ENCODE results near the gene WDR64. TPM values are rescaled to one million over a fixed set of nuclear protein-coding genes. Genes with fewer than 3 reads are reported as not detected.

Gene WDR64
- total RNA-seq, 2 experiments from 2014 or later = 0.13 TPM; not detected in 1

DNA sequence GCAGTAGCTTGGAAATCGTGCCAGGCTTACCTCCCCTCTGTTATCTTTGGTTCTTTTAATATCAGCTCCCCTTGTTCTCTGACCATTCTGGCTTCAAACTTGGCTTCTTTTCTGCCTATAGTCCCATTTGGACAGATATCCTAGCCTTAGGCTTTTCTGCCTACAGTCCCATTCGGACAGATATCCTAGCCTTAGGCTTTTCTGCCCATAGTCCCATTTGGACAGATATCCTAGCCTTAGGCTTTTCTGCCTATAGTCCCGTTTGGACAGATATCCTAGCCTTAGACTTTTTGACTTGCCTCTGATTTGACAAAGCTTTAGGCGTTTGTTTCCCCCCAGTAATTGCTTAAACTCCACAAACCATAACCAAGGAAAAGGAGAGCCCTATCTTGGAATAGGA, 37.5 kb upstream of the WDR64 start:
- CTCF ChIA-PET = interaction anchor here (5.8 kb wide), 1 partner anchor 12 kb away, joined by 49 read pairs; no protein-coding TSS in a partner anchor
- no peak overlapping the region for H3K27ac Mint-ChIP-seq

DNA sequence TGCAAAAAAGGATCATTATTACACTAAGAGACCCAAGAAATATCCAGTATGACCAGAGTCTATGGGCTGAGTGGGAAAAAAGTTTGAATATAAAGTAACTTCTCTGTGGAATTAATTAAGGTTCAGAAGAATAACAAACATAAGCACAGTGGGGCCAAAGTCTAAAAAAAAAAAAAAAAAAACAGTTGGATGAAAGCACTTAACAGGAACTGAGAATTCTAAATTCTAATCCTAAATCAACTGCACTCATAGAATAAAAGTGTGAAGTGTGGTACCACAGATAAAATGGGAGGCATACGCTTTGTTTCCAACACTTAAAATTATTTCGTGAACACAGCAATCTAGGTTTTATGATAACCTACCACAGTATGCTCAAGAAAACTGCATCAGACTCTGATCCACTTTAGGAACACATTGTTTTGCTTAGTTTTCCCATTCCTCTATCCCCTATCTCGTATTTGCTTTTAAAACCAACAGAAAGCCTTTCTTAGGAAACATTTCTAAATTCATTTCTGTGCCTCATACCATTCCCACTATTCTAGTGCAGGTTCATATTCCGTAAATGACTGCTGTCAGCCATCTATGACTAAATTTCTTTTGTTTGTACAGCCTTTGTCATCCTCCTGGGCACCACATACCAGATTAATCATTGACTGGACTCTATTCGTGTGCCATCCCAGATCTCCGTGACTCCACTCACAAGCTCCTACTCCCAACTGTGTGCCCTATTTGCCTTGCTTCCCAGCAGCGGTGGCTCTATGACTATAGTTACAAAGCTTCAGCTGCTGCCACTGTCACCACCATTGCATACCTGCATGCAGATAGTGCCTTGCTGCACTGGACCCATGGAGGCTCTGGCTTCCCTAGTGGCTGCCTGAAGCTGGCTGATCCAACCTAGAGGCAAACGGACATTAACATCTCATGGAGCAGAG, 36.8 kb upstream of the WDR64 start:
- H3K9me3 Mint-ChIP-seq = no peaks in the 10 kb centered on the region
- H3K36me3 Mint-ChIP-seq (ENCODE audit: low read depth) = no peaks in the 10 kb centered on the region
- H3K4me1 Mint-ChIP-seq = peaks cover 5% of the 10 kb centered on the region
- no peaks in the 10 kb centered on the region for H3K27me3 Mint-ChIP-seq
- DNase-seq = no peak
- POLR2A ChIA-PET = no interaction called here
- no peak overlapping the region for H3K27ac Mint-ChIP-seq
- CTCF ChIA-PET = no interaction called here
- no peak overlapping the region for H3K4me3 Mint-ChIP-seq

More for the DNA sequence above, 37.5 kb upstream of the WDR64 start:
- peaks cover 5% of the 10 kb centered on the region for H3K4me1 Mint-ChIP-seq
- H3K36me3 Mint-ChIP-seq (ENCODE audit: low read depth) = no peaks in the 10 kb centered on the region
- H3K9me3 Mint-ChIP-seq = no peaks in the 10 kb centered on the region
- H3K27me3 Mint-ChIP-seq = no peaks in the 10 kb centered on the region
- DNase-seq = no peak
- POLR2A ChIA-PET = interaction anchor here (0.6 kb wide), 1 partner anchor 18 kb away, joined by 3 read pairs; no protein-coding TSS in a partner anchor
- H3K4me3 Mint-ChIP-seq = no peak overlapping the region

DNA sequence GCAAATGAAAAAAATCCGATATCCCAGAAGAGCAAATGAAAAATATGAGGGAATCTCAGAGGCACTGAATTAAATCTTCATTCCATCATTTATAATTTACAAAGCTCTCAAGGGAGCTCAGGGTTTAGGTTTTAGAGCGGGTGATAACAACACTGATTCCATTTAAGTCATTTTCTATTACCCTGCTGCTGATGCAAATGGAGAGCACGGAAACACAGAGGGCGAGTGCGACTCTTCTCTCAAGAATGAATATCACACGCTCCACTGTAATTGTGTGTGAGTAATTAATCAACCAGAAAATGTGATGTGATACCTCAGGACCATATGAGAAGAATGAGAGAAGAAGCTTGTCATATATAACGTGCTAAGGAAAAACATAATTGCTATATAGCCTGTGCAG, 34.7 kb upstream of the WDR64 start:
- Mint-ChIP-seq H3K4me1 (peaks cover 5% of the 10 kb centered on the region), H3K27ac (no peak overlapping the region), H3K4me3 (no peak overlapping the region), H3K36me3 (ENCODE audit: low read depth) (no peaks in the 10 kb centered on the region), H3K9me3 (no peaks in the 10 kb centered on the region), H3K27me3 (no peaks in the 10 kb centered on the region)
- DNase-seq = no peak
- ChIA-PET CTCF (interaction anchor here (0.9 to 1.3 kb wide), 2 partner anchors 8 to 10 kb away, joined by 3 read pairs; no protein-coding TSS in a partner anchor), POLR2A (no interaction called here)

DNA sequence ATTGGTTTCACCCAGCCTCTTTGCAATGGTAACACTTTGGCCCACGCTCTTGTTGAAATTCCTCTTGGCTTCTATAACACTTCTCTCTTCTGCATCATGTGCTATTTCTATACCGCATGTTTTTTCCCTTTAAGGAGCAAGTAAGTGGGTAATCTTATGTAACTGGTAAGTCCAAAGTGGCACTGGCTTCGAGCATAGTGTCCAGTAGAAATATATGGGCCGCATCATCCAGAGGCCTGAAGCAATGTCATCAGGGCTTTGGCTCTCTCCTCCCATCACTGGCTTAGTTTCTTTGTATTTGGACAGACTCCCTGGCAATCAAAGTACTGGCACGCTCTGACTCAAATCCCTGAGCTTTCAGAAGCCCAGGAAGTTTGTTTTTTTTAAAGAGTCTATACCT, 29.4 kb upstream of the WDR64 start:
- CTCF ChIA-PET = interaction anchor here (1.3 to 1.9 kb wide), 2 partner anchors 10 to 11 kb away, joined by 3 to 9 read pairs; no protein-coding TSS in a partner anchor
- H3K27me3 Mint-ChIP-seq = no peaks in the 10 kb centered on the region
- no peaks in the 10 kb centered on the region for H3K9me3 Mint-ChIP-seq
- peaks cover 3% of the 10 kb centered on the region for H3K4me1 Mint-ChIP-seq
- POLR2A ChIA-PET = no interaction called here
- H3K36me3 Mint-ChIP-seq (ENCODE audit: low read depth) = no peaks in the 10 kb centered on the region
- no peak overlapping the region for H3K27ac Mint-ChIP-seq
- no peak for DNase-seq
- no peak overlapping the region for H3K4me3 Mint-ChIP-seq

DNA sequence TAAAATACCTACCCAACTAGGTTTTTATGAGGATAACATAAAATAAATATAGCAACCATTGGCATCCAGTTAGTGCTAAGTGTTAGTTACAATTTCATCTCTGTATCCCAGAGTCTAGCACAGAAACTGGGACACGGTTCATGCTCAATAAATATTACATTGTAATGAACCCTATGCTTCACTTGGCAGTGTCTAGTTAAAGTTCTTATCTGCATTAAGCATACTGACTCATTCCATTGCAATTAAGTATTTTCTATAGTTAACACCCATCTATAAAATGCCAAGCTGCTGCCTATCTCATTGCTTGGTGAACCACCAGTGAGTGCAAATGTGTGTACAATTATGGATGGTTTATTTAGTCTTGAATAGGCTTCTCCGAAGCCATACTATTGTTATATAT, 27.1 kb upstream of the WDR64 start:
- CTCF ChIA-PET = interaction anchor here (4.1 kb wide), 1 partner anchor 13 kb away, joined by 49 read pairs; no protein-coding TSS in a partner anchor
- H3K4me1 Mint-ChIP-seq = peaks cover 11% of the 10 kb centered on the region
- H3K9me3 Mint-ChIP-seq = no peaks in the 10 kb centered on the region
- no peak for DNase-seq
- no peaks in the 10 kb centered on the region for H3K36me3 Mint-ChIP-seq (ENCODE audit: low read depth)
- no peaks in the 10 kb centered on the region for H3K27me3 Mint-ChIP-seq
- H3K4me3 Mint-ChIP-seq = no peak overlapping the region
- POLR2A ChIA-PET = no interaction called here
- no peak overlapping the region for H3K27ac Mint-ChIP-seq

DNA sequence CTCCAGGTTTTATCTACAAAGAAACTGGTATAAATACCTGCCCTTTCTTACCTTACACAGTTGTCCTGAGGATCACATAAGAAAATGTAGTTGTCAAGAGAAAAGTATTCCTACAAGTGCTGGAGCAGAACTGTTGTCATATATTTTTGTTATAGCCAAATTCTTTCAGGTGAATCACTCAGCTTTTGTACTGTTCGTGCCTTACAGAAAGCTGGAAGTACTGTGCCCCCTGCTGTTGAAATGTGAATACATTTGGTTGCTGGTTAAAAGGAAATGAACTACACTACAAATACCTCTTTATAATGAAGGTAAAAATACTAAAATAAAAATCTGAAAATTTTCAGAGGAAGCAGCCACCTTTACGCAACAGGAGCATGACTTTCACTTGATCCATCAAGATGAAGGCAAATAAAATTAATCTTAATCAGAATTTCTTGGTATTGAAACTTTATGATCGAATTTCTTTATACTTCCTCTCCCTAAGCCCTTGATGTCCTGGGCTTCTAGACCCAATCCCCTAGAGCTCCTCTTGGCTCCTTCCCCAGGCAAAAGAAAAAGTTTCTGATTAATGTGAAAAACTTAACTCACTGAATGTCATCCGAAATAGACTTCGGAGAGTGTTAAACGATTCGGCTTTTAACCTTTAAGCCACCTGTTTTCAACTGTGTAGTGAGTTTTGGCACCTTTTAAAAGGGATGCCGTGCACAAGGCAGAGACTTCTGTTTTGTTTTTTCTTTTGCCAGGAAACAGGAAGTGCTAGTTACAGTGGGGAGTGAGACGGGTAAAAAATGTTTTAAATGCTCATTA, 24.4 kb upstream of the WDR64 start:
- peak overlapping the region; percentile 57 for H3K27ac Mint-ChIP-seq
- H3K36me3 Mint-ChIP-seq (ENCODE audit: low read depth) = peaks cover 7% of the 10 kb centered on the region
- peak overlapping the region; percentile 9 for H3K4me3 Mint-ChIP-seq
- no peaks in the 10 kb centered on the region for H3K27me3 Mint-ChIP-seq
- DNase-seq = peak; percentile 39
- H3K9me3 Mint-ChIP-seq = no peaks in the 10 kb centered on the region
- ChIA-PET CTCF (interaction anchor here (0.6 to 4.1 kb wide), 11 partner anchors 10 to 938 kb away, joined by 3 to 49 read pairs (median 4); partner anchors contain the start of genes CHML, KMO and OPN3), POLR2A (interaction anchor here (1.3 kb wide), 1 partner anchor 17 kb away, joined by 3 read pairs; no protein-coding TSS in a partner anchor)
- peaks cover 11% of the 10 kb centered on the region for H3K4me1 Mint-ChIP-seq

DNA sequence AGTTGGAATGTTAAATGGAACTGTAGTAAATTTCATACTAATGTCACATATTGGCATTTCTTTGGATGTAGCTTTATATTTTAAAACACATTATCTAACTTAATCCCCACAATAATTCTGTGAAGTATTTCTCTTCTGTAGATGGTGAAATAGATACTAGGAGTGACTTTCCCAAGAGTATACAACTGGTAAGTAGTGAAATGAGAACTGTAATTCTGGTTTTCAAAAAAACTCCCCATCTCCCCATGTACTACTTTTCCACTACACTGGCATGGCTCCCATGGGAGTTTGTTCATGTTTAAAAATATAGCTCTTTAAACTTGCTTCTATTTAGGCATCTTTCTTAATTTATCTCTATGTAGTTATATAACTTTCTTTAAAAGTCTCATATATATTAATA, 22.1 kb upstream of the WDR64 start:
- ChIA-PET POLR2A (interaction anchor here (1.2 kb wide), 1 partner anchor 9 kb away, joined by 4 read pairs; no protein-coding TSS in a partner anchor), CTCF (interaction anchor here (1.1 to 2.1 kb wide), 2 partner anchors 11 to 19 kb away, joined by 4 to 12 read pairs; no protein-coding TSS in a partner anchor)
- H3K4me3 Mint-ChIP-seq = no peak overlapping the region
- no peaks in the 10 kb centered on the region for H3K9me3 Mint-ChIP-seq
- no peak for DNase-seq
- H3K4me1 Mint-ChIP-seq = peaks cover 11% of the 10 kb centered on the region
- no peak overlapping the region for H3K27ac Mint-ChIP-seq
- H3K27me3 Mint-ChIP-seq = no peaks in the 10 kb centered on the region
- H3K36me3 Mint-ChIP-seq (ENCODE audit: low read depth) = peaks cover 15% of the 10 kb centered on the region

DNA sequence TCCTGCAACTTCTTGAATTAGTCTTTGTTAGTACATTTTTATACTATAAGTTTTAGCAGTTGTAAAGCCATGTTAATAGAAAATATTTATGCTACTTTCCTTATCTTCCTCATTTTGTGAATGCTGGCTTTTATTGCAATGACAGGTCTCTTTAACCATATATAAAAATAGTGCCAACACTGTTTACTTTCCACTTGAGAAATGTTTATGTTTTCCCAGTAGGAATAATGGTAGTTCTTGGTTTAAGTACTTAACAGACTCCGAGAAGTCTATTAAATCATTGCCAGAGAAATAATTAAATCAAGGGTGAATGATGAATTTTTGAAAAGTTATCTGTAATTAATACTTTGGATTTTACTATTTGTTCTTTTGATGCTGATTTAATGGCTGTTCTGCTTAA, 21.6 kb upstream of the WDR64 start:
- Mint-ChIP-seq H3K4me3 (no peak overlapping the region), H3K4me1 (peaks cover 11% of the 10 kb centered on the region), H3K36me3 (ENCODE audit: low read depth) (peaks cover 20% of the 10 kb centered on the region), H3K27ac (no peak overlapping the region), H3K9me3 (no peaks in the 10 kb centered on the region), H3K27me3 (no peaks in the 10 kb centered on the region)
- POLR2A ChIA-PET = interaction anchor here (1.2 kb wide), 1 partner anchor 9 kb away, joined by 4 read pairs; no protein-coding TSS in a partner anchor
- no peak for DNase-seq
- CTCF ChIA-PET = interaction anchor here (2.1 kb wide), 1 partner anchor 19 kb away, joined by 12 read pairs; no protein-coding TSS in a partner anchor

DNA sequence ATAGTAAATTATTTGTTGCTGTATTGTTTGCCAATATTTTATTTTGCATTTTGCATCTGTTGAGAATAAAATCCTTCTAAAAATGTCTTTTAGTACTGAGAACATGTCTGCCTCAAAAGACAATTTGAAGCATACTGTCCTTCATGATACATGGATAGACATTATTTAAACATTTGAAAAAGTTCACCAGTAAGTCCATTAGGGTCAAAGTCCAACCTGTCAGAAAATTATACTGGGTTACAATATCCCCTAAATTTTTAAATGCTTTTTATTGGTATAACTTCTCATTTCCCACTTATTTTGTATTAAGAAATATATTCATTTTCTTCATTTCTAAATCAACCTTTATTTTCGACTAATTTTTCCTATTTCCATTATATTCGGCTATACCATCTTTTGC, 21.2 kb upstream of the WDR64 start:
- peaks cover 11% of the 10 kb centered on the region for H3K4me1 Mint-ChIP-seq
- no peaks in the 10 kb centered on the region for H3K9me3 Mint-ChIP-seq
- no peak overlapping the region for H3K27ac Mint-ChIP-seq
- DNase-seq = no peak
- peaks cover 22% of the 10 kb centered on the region for H3K36me3 Mint-ChIP-seq (ENCODE audit: low read depth)
- no peak overlapping the region for H3K4me3 Mint-ChIP-seq
- H3K27me3 Mint-ChIP-seq = no peaks in the 10 kb centered on the region
- ChIA-PET POLR2A (no interaction called here), CTCF (no interaction called here)

DNA sequence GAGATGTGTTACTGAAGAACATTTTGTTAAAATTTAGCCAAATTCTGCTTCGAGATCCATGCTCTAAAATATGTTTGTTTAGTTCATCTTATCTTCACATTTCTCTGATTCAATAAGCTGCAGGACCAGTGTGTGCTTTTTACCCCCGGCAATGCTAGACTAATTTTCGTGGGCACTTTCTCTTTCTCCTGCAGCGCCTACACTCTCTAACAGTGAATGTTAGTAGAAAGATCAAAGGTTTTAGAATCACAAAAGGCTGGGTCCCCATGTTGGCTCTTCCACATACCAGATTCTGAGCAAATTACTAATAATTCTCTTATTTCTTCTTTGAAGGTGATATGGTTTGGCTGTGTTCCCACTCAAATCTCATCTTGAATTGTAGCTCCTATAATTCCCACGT, 20.4 kb upstream of the WDR64 start:
- no peak for DNase-seq
- no peaks in the 10 kb centered on the region for H3K9me3 Mint-ChIP-seq
- POLR2A ChIA-PET = no interaction called here
- H3K36me3 Mint-ChIP-seq (ENCODE audit: low read depth) = peaks cover 22% of the 10 kb centered on the region
- H3K4me3 Mint-ChIP-seq = no peak overlapping the region
- H3K27ac Mint-ChIP-seq = no peak overlapping the region
- peaks cover 13% of the 10 kb centered on the region for H3K4me1 Mint-ChIP-seq
- CTCF ChIA-PET = no interaction called here
- no peaks in the 10 kb centered on the region for H3K27me3 Mint-ChIP-seq

DNA sequence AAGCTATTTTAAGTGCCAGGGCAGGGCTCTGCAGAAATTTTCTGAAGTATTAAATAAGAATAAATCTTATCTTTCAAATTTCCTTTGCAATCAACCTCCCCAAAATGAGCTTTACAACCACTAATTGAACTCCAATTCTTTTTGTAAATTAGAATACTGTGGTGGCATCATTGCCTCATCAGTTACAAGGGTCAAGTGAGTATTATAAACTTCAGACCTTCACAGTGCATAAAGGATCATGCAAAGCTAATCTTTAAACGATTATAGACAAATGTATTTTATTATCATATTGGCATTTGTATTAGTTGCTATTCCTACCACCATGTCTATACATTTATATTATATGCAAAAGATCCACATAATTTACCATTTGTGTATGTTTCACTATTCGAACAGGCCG, 19.1 kb upstream of the WDR64 start:
- H3K36me3 Mint-ChIP-seq (ENCODE audit: low read depth) = peaks cover 25% of the 10 kb centered on the region
- no peak overlapping the region for H3K4me3 Mint-ChIP-seq
- peaks cover 18% of the 10 kb centered on the region for H3K4me1 Mint-ChIP-seq
- no peaks in the 10 kb centered on the region for H3K27me3 Mint-ChIP-seq
- no peak for DNase-seq
- no peak overlapping the region for H3K27ac Mint-ChIP-seq
- POLR2A ChIA-PET = no interaction called here
- CTCF ChIA-PET = interaction anchor here (1.1 kb wide), 1 partner anchor 10 kb away, joined by 3 read pairs; no protein-coding TSS in a partner anchor
- H3K9me3 Mint-ChIP-seq = no peaks in the 10 kb centered on the region

DNA sequence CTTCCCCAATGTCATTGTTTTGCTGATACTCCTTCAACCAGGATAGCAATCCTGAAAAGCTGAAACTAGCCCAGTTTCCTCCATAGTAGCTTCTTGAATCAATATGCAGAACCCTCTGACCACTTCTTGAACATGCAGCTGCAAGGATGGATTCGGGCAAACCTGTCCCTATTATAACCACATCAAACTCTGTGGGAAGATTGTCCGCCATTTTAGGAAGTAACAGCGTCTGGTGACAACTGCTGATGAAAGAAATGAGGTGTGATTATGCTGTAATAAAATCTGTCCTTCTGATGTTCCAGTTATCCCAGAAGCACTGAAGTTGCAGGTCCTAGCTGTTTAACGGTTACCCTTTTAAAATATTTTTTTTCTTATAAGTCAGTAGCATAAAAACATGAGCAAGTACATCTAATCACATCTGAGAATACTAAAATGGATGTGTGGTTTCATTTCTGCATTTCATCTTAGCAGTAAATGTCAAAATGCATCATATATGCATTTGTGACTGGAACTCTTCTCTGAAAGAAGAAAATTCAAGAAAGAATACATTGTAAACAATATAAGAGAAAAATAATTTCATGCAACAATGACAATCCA, 16.4 kb upstream of the WDR64 start:
- no peak for DNase-seq
- CTCF ChIA-PET = interaction anchor here (1.1 kb wide), 1 partner anchor 25 kb away, joined by 4 read pairs; no protein-coding TSS in a partner anchor
- H3K36me3 Mint-ChIP-seq (ENCODE audit: low read depth) = peaks cover 28% of the 10 kb centered on the region

More for the DNA sequence above, 16.4 kb upstream of the WDR64 start:
- POLR2A ChIA-PET = no interaction called here
- Mint-ChIP-seq H3K27me3 (no peaks in the 10 kb centered on the region), H3K9me3 (no peaks in the 10 kb centered on the region), H3K27ac (no peak overlapping the region), H3K4me1 (peaks cover 28% of the 10 kb centered on the region), H3K4me3 (no peak overlapping the region)
